Bronchial smooth muscle cell (primary cell): ENCODE results near the gene NMRAL1. TPM values are rescaled to one million over a fixed set of nuclear protein-coding genes. Genes with fewer than 3 reads are reported as not detected.

Experiments used
- total RNA-seq: library from RNA; depleted of rRNA; stranded (reverse); fragments of >200 nt; gene quantifications from 2 replicates; pipeline ENCODE4 v1.2.1, GENCODE V29; 2014

The NMRAL1 gene
- total RNA-seq = 53.5 and 59.3 TPM in 2 replicates

DNA sequence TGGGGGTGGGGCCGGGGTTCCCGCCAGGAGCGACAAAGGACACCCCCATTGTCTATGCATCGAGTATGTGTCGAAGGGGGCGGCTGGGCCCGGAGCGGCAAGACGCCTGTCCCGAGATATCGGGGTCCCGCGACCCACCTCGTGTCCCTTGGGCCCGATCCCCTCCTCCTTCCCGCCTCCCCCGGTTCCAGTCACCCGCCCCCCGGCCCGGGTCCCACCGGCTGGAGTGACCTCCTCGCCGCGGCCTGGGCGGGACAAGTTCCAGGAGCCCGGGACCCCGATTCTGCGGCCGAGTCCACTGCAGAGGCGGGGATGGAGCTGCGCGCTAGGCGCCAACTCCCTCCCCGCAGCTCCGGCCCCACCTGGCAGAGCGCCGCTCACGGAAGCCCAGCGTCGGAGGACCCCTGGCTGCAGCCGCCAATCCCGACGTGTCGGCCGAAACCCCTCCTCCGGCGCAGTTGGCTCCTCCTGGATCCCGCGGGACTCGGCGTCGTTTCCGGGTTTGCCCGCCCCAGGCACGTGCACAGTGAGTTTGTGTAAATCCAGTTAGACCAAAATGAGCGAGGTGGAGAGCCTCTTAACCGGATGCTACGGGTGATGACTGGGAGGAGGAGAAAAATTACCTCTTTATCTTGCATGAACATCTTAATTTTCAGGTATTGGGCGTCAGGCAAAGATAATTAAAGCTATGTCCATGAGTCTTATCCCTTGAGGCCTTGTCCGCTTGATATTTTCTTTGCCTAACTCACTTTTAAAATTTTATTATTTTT is at the start of gene NMRAL1:
Gene NMRAL1, minus strand, starts transcription at position 434 of the 770 bp plus-strand sequence. CDS start 493 bp downstream, outside the sequence.

DNA sequence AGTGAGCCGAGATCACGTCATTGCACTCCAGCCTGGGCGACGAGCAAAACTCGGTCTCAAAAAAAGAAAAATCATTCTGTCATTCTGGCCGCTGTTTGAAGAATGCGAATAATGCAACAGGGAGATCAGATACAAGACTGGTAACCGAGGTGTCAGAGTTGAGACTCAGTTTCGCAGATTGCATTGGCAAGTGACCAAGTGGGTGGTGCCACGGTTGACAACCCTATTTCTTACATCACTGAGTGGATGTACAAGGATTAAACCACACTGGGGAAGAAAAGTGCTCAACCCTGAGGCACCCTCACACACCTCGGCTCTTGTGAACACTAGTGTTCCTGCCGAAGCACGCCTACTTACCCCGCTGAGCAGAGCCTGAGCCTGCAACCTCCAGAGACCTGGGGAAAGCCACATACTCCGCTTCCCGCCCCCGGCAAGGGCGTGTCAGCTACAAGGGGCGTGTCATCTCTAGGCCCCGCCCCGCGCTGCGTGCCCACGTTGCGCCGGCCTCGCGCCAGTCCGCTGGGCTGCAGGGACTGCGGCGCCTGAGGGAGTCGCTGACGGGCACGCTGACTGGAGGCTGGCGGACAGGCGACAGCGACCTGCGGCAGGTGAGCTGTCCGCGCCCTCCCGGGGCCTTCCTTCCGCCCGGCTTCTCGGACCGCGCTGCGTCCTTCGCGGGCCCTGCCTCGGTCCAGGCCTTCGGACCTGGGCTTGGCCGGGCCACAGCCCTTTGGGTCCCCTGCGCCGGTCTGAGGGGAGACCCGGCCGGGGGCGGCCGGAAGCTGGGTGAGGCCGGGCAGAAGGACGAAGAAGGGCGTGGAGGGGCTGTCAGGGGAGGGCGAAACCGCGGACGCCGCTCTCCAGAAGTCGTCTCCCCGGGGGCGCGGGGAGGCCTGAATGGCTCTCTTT is 1.7 kb upstream of the NMRAL1 start, which contains the start of gene HMOX2:
Gene HMOX2, plus strand, starts transcription at position 519 of the 909 bp plus-strand sequence. CDS start 29,127 bp downstream, outside the sequence.

DNA sequence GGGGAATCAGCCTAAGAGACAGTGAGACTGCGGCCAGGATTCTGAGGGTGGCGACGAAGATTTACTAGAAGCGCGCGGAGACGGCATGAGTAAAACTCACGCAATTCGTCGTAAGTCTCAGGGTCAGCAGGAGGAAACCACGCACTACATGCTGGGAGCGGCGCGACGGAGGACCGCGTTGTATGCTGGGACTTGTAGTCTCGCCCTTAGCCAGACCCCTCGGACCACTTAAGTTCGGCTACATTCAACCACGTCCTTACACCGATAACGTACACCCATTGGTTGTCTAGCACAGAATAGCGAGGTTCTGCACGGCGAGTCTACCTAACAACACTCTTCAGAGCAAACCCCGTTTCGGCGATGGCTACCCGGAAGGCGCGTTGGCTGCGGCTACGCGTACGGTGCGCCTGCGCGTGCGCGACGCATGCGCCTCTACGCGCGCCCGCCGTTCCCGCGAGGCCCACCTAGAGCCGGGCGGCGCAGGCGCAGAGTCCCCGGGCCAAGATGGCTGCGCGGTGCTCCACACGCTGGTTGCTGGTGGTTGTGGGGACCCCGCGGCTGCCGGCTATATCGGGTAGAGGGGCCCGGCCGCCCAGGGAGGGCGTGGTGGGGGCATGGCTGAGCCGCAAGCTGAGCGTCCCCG is 48.9 kb downstream of the NMRAL1 start, which contains the start of gene DNAJA3:
Gene DNAJA3, plus strand, starts transcription at position 491 of the 643 bp plus-strand sequence. Its CDS starts 14 bp downstream, at position 505.

DNA sequence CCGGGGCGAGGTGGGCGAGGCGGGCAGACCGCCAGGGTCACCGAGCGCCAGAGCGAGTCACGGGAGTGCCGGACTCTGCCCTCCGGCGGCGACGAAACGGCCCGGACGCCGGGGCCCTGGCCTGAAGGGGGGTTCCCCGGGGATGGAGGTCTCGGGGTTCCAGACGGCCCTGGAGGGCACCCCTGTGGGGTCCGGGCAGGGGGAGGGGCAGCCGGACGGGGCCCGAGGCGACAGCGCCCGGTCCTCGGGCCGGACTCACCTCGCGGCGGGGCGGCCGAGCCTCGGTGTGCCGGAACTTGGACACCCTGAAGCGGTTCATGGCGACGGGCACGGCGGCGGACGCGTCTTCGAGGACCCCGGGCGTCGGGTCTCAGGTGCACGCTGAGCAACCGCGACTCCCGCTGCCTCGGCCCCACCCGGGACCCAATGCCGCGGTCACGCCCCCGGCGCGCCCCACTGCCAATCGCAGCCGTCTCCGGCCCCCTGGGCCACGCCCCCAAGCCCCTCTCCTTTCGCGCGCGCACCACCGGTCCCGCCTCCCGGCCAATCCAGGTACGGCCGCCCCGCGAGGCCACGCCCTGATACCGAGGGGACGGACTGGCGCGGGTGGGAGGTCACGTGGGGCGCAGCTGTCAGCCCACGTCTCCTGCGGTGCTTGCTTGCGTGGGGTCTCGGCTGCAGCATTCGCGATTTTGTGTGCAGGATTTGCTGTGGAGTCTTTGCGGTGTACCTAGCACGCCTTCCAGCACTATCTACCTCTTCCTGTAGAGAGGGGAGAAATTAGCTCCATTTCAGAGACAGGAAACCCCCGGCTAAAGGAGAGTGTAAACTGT is 58.0 kb downstream of the NMRAL1 start, which contains the start of gene CORO7:
Gene CORO7, minus strand, starts transcription at position 397 of the 833 bp plus-strand sequence. Its CDS starts 78 bp downstream, at position 319.

Other genes starting within 250 kb of the NMRAL1 start
- gene SRL, start 232.5 kb downstream of the NMRAL1 start, total RNA-seq = 0.26 and 0.47 TPM in 2 replicates
- 14.8 and 18.5 TPM in 2 replicates for gene TFAP4, start 201.6 kb downstream of the NMRAL1 start, total RNA-seq
- 2.4 and 3.1 TPM in 2 replicates for gene GLIS2, start 158.6 kb downstream of the NMRAL1 start, total RNA-seq
- 20.4 and 26.5 TPM in 2 replicates for gene PAM16, start 123.3 kb downstream of the NMRAL1 start, total RNA-seq
- 57.5 and 98.9 TPM in 2 replicates for gene VASN, start 102.8 kb downstream of the NMRAL1 start, total RNA-seq
- 7.7 and 16.6 TPM in 2 replicates for gene CORO7, start 58.0 kb downstream of the NMRAL1 start, total RNA-seq
- 31.5 and 39.1 TPM in 2 replicates for gene DNAJA3, start 48.8 kb downstream of the NMRAL1 start, total RNA-seq
- gene HMOX2, start 1.8 kb upstream of the NMRAL1 start, total RNA-seq = 32.8 and 52.9 TPM in 2 replicates
- gene CDIP1, start 64.1 kb upstream of the NMRAL1 start, total RNA-seq = 6.4 and 9.6 TPM in 2 replicates
- under 0.01 TPM in 2 replicates for gene C16orf96, start 81.7 kb upstream of the NMRAL1 start, total RNA-seq
- 3.3 and 3.9 TPM in 2 replicates for gene UBALD1, start 140.3 kb upstream of the NMRAL1 start, total RNA-seq
- 20.3 and 21.6 TPM in 2 replicates for gene MGRN1, start 150.2 kb upstream of the NMRAL1 start, total RNA-seq
- 22.7 and 23.6 TPM in 2 replicates for gene NUDT16L1, start 218.9 kb upstream of the NMRAL1 start, total RNA-seq